ENCODE measurements around the gene RHOC.

RHOC gene

GRCh38 chr1:112666946-112667345 is 40.0 kb downstream of the RHOC start:
- no peak overlapping the region for H3K27ac ChIP-seq (ENCODE audit: insufficient read depth, low read depth, low read length, poor library complexity, severe bottlenecking)
- 95 to 97% methylated on average over 2 of the region's 2 CpGs for WGBS, 2 experiments
- H3K4me1 ChIP-seq (ENCODE audit: control insufficient read depth, insufficient read depth, low read length): no peaks in the 10 kb centered on the region
- no peak overlapping the region for H3K4me3 ChIP-seq (ENCODE audit: insufficient read depth, low read depth, low read length)
- peaks cover 48% of the 10 kb centered on the region for H3K36me3 ChIP-seq (ENCODE audit: control insufficient read depth, insufficient read depth, low read length)
- H3K27me3 ChIP-seq (ENCODE audit: control insufficient read depth, insufficient read depth, low read length, poor library complexity, severe bottlenecking): no peaks in the 10 kb centered on the region
- H3K9me3 ChIP-seq (ENCODE audit: control insufficient read depth, low read length): no peaks in the 10 kb centered on the region

GRCh38 chr1:112665857-112666256 is 41.1 kb downstream of the RHOC start:
- H3K4me3 ChIP-seq (ENCODE audit: insufficient read depth, low read depth, low read length): no peak overlapping the region
- H3K27me3 ChIP-seq (ENCODE audit: control insufficient read depth, insufficient read depth, low read length, poor library complexity, severe bottlenecking): no peaks in the 10 kb centered on the region
- peaks cover 54% of the 10 kb centered on the region for H3K36me3 ChIP-seq (ENCODE audit: control insufficient read depth, insufficient read depth, low read length)
- 94 to 95% methylated on average over 3 of the region's 3 CpGs for WGBS, 2 experiments
- H3K27ac ChIP-seq (ENCODE audit: insufficient read depth, low read depth, low read length, poor library complexity, severe bottlenecking): no peak overlapping the region
- no peaks in the 10 kb centered on the region for H3K4me1 ChIP-seq (ENCODE audit: control insufficient read depth, insufficient read depth, low read length)
- H3K9me3 ChIP-seq (ENCODE audit: control insufficient read depth, low read length): no peaks in the 10 kb centered on the region

GRCh38 chr1:112651205-112651604 is 55.7 kb downstream of the RHOC start:
- 100% methylated on average over 1 of the region's 1 CpG for WGBS, 2 experiments
- Histone ChIP-seq H3K27ac (ENCODE audit: insufficient read depth, low read depth, low read length, poor library complexity, severe bottlenecking) (no peak overlapping the region), H3K36me3 (ENCODE audit: control insufficient read depth, insufficient read depth, low read length) (peaks cover 23% of the 10 kb centered on the region)

More at GRCh38 chr1:112651205-112651604, 55.7 kb downstream of the RHOC start:
- Histone ChIP-seq H3K4me3 (ENCODE audit: insufficient read depth, low read depth, low read length) (no peak overlapping the region), H3K4me1 (ENCODE audit: control insufficient read depth, insufficient read depth, low read length) (no peaks in the 10 kb centered on the region), H3K9me3 (ENCODE audit: control insufficient read depth, low read length) (no peaks in the 10 kb centered on the region), H3K27me3 (ENCODE audit: control insufficient read depth, insufficient read depth, low read length, poor library complexity, severe bottlenecking) (no peaks in the 10 kb centered on the region)
